AG09309 (cell line): Measurements from ENCODE around the gene TPM4.
"Not testable (repeated sequence)": the region's sequence is repeated elsewhere in the genome, so short reads cannot be mapped to it uniquely, and the experiment has no call there.

Source experiments
- DNase-seq: peaks from one replicate; pipeline ENCODE4 v3.0.0-alpha.2; 2010; ENCODE audit warnings: low read depth
- H3K4me3 ChIP-seq: 2 replicates; pipeline ENCODE4 v1.5.1; 2011; ENCODE audit warnings: mild to moderate bottlenecking, low read depth, low read length, moderate library complexity; ENCODE audit not compliant: control insufficient read depth
- TF ChIP-seq, protein P1 (sequence below): IDR thresholded peaks from 2 replicates; pipeline ENCODE4 v1.5.1; 2011; ENCODE audit warnings: mild to moderate bottlenecking, low read depth, low read length, inconsistent platforms; ENCODE audit not compliant: insufficient read depth, control insufficient read depth; ENCODE audit errors: missing control alignments

The TPM4 gene

GRCh38 chr19:16094360-16095070, 18.2 kb downstream of the TPM4 start:
- DNase-seq: no peak
- TF ChIP-seq, protein P1, sequence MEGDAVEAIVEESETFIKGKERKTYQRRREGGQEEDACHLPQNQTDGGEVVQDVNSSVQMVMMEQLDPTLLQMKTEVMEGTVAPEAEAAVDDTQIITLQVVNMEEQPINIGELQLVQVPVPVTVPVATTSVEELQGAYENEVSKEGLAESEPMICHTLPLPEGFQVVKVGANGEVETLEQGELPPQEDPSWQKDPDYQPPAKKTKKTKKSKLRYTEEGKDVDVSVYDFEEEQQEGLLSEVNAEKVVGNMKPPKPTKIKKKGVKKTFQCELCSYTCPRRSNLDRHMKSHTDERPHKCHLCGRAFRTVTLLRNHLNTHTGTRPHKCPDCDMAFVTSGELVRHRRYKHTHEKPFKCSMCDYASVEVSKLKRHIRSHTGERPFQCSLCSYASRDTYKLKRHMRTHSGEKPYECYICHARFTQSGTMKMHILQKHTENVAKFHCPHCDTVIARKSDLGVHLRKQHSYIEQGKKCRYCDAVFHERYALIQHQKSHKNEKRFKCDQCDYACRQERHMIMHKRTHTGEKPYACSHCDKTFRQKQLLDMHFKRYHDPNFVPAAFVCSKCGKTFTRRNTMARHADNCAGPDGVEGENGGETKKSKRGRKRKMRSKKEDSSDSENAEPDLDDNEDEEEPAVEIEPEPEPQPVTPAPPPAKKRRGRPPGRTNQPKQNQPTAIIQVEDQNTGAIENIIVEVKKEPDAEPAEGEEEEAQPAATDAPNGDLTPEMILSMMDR: no peak
- H3K4me3 ChIP-seq: no peak overlapping the region

- TF ChIP-seq, protein P1: no peak
- DNase-seq: no peak
- no peak overlapping the region for H3K4me3 ChIP-seq
Observed at GRCh38 chr19:16095071-16095571, 18.8 kb downstream of the TPM4 start.

- H3K4me3 ChIP-seq: no peak overlapping the region
- TF ChIP-seq, protein P1: no peak
- DNase-seq: no peak
Observed at GRCh38 chr19:16096280-16096855, 20.1 kb downstream of the TPM4 start.

DNA sequence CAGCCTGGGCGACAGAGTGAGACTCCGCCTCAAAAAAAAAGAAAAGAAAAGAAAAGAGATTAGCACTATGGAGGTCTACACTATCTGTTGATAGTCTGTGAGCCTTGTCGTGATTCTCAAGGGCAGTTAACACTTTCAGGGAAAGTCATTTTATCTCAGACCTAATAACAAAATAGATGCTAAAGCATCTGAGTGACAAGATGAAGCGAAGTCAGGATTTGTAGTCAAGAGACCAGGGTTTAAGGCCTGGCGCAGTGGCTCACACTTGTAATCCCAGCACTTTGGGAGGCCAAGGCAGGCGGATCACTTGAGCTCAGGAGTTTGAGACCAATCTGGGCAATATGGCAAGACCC, 22.1 kb downstream of the TPM4 start:
- H3K4me3 ChIP-seq: no peak overlapping the region
- DNase-seq: no peak
- TF ChIP-seq, protein P1: no peak

- DNase-seq: no peak
- no peak overlapping the region for H3K4me3 ChIP-seq
- TF ChIP-seq, protein P1: no peak
Observed at GRCh38 chr19:16098821-16099220, 22.5 kb downstream of the TPM4 start.

GRCh38 chr19:16099314-16099965, 23.1 kb downstream of the TPM4 start:
- not testable (repeated sequence) for DNase-seq

GRCh38 chr19:16100524-16100923, 24.2 kb downstream of the TPM4 start:
- no peak overlapping the region for H3K4me3 ChIP-seq
- TF ChIP-seq, protein P1: no peak
- DNase-seq: no peak

More at GRCh38 chr19:16099314-16099965, 23.1 kb downstream of the TPM4 start:
- H3K4me3 ChIP-seq: not testable (repeated sequence)
